ENCODE data around the gene TRIM29. TPM values are rescaled to one million over a fixed set of nuclear protein-coding genes. Genes with fewer than 3 reads are reported as not detected.

TRIM29 gene
- total and polyA plus RNA-seq, 2 experiments from 2014 or later: 0.28 TPM; not detected in 1

GRCh38 chr11:120133216-120134105 is 4.5 kb downstream of the TRIM29 start (continued):
- TF ChIP-seq ZNF462 (CRISPR knock-in tag; IDR thresholded peaks at IDR 0.05) (no peak), POLR2AphosphoS5 (IDR thresholded peaks at IDR 0.05; ENCODE audit: low read depth) (no peak), CREB1 (CRISPR knock-in tag; IDR thresholded peaks at IDR 0.05; ENCODE audit: low read depth) (no peak), ZNF331 (CRISPR knock-in tag; IDR thresholded peaks at IDR 0.05; ENCODE audit: low read depth) (no peak), ZNF114 (CRISPR knock-in tag; IDR thresholded peaks at IDR 0.05) (no peak), EZH2 (IDR thresholded peaks at IDR 0.05; ENCODE audit: low read depth, unreplicated experiment) (no peak), REST (IDR thresholded peaks at IDR 0.05; ENCODE audit: unreplicated experiment) (no peak), STAT1 (IDR thresholded peaks at IDR 0.05; ENCODE audit: unreplicated experiment) (no peak), NANOG (IDR thresholded peaks at IDR 0.05; ENCODE audit: borderline replicate concordance) (no peak)
